SH-SY5Y (cell line): ENCODE results near the gene ZNF565.

Experiments
- GATA2 ChIP-seq: IDR thresholded peaks from 2 replicates; pipeline ENCODE4 v1.6.1; 2011; ENCODE audit warnings: mild to moderate bottlenecking, low read depth, low read length
- GATA3 ChIP-seq: IDR thresholded peaks from 2 replicates; pipeline ENCODE4 v1.6.1; 2011; ENCODE audit warnings: low read depth, mild to moderate bottlenecking, low read length, moderate library complexity

The ZNF565 gene

GRCh38 chr19:36214386-36215275 lies at the start of gene ZNF565, which contains the start of gene ZNF146:
Gene ZNF565 (minus strand): TSS chr19:36214665. CDS start chr19:36201985, 12,680 bp downstream.
Gene ZNF146 (plus strand): TSS chr19:36215106. CDS start chr19:36236441, 21,335 bp downstream.
- TF ChIP-seq GATA2, result peak; percentile 69
- no peak for TF ChIP-seq GATA3

- no peak for TF ChIP-seq GATA3
- no peak for TF ChIP-seq GATA2
Measured at GRCh38 chr19:36259211-36259610, 44.7 kb upstream of the ZNF565 start.

DNA sequence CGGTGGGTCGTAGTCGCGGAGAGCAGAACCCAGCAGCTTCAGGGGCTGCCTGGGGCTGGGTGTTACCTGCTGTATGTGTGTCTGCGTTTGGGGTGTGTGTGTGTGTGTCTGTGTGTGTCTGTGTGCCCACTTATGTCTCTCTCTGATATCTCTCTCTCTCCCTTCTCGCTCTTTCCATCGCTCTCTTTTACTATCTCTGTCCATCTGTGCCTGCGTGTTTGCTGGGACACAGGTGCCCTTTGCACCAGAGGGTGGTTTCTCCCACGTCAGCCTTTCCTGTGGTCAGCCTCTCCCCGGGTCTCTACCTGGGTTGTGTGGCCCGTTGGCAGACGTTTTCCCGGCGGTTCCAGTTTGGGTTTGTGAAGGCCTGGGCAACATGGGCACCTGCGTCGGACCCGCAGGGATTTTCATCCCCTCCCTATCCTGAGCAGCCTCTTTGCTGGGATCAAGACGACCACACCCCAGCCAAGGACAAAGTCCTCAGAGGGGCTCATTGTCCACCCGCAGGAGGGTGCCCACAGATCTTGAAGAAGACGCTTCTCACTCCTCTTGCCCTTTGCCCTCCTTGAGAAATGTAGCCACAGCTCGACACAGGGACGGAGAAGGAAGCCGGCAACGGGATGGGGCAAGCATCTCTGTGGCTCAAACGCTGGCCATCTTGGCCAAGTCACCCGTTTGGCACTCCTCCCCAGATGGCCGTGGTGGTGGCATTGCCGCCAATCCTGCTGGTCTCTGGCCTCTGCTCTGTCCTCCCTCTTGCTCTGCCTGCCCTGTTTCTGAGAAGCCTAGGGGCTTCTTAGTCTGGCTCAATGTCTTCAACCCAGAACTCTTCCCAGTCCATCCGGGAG lies 43.8 kb upstream of the ZNF565 start:
- TF ChIP-seq GATA2 (no peak), GATA3 (no peak)

- TF ChIP-seq GATA3 (no peak), GATA2 (no peak)
Measured at GRCh38 chr19:36257520-36257876, 43.0 kb upstream of the ZNF565 start.

DNA sequence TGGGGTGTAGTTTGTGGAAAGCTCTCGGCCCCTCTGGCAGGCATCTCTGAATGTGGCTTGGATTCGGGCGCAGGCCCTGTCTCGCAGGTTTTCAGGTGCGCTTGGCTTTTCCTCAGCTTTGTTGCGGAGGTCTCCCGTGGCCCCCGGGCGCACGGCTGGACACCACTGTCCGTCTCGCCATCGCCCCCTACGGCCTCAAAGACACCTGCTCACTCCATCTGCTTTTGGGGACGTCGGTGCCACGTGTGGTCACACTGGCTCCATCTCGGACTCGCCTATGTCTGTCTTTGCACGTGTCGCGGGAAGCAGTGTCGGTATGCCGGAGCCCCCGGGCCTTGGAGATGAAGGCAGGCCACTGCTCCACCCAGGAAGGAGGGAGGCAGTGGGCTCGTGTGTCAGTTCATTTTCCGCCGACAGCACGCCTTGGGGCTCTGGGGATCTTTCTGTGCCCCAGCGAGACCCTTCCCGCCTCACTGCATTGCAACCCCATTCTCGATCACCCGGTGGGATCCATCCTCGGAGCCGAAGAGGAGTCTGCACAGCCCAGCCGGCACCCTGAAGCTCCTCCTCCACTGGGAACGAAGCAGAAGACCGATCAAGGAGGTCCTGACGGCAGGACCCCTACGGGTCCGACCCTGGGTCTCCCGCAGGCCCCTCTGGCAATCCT lies 42.5 kb upstream of the ZNF565 start:
- no peak for TF ChIP-seq GATA3
- TF ChIP-seq GATA2, result no peak

- TF ChIP-seq GATA2 (no peak), GATA3 (no peak)
Measured at GRCh38 chr19:36256064-36256463, 41.6 kb upstream of the ZNF565 start.

DNA sequence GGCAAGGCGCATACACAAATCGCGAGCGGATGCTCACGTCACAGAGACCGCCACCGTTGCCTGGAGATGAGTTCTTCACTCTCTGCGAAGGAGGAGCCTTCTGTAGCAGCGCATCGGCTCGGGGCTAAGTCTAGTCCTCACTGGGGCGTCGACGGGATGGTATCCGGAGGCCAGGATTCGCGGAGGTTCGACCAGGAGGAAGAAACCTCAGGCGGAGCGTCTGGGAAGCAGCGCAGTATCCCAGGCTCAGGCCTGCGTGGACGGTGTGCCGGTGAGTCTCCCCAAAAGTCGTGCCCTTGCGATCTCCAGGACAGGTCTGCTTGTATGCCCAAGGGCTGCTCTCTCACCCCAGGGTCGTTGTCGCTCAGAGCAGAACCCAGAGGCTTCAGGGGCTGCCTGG lies 40.9 kb upstream of the ZNF565 start:
- no peak for TF ChIP-seq GATA3
- no peak for TF ChIP-seq GATA2

DNA sequence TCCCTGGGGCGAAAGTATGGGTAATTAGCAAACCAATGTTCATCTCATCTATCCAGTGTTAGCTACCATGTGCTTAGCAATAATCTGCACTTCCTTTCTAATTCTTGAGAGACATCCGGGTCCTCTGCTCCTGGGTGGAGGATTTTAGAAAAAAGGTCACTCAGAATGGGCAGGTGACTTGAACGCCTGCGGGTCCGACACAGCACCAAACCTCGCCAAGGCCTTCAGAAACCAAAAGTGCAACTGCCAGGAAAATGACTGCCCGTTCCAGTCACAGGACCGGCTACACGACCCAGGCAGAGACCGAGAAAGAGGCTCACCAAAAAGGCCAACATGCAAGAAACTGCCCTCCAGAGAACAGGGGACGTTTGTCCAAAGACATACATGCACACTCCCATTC lies 40.4 kb upstream of the ZNF565 start:
- TF ChIP-seq GATA3, result no peak
- TF ChIP-seq GATA2, result no peak

DNA sequence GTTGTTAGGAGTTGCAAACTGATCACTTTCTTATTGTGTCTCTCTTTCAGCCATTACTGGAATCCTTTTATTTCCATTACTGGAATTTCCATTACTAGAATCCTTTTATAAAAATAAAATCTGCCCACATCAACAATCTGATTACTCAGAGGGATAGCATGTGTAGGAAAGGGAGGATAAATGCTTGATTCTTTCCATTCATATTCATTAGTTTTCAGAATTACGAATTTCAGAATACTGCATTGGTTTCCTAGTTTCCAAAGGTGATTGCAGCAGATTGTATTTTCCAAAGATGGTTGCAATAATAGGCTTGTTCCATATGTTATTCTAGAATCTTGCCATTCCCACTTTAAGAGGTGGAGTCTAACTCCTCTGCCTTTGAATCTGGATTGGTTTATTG lies 37.6 kb upstream of the ZNF565 start:
- TF ChIP-seq GATA2 (no peak), GATA3 (no peak)

GRCh38 chr19:36246006-36246481 lies 31.6 kb upstream of the ZNF565 start:
- TF ChIP-seq GATA2, result no peak
- no peak for TF ChIP-seq GATA3

DNA sequence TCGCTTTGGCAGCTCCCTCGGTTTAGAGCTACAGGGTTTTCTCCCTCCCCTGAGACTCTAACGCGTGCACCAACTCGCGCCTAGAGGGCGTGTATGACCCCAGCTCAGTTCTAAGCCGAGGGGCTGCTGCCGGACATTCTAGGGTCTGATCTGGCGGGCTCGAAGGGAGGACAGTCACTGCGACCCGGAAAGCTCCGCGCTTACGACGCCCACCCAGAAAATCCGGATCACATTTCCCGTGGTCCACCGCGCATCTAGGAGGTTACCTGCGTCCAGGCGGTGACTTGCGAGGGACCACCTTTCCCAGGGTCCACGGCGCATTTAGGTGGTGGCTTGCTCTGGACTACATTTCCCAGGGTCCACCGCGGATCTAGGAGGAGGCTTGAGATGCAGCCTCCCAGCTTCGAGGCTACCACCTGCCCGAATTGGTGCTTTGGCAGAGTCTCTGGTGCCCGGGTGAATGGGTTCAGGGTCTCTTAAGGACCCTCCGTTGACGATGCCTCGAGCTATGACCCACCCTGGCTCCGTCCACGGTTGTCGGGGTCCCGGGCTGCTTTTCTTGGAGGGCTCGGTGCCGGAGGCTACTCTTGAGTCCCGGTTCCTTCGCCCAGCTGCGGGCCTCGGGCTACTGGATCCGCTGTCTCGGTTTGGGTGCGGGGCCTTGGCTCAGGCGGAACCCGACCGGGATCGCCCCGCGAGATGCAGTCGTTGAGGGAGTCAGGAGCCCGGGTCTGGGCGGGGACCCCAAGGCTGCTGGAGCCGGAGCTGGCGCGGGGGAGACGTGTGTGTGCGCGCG lies 30.9 kb upstream of the ZNF565 start:
- no peak for TF ChIP-seq GATA2
- TF ChIP-seq GATA3, result no peak

- TF ChIP-seq GATA3, result no peak
Measured at GRCh38 chr19:36244066-36244465, 29.6 kb upstream of the ZNF565 start.

GRCh38 chr19:36236946-36237310 lies 22.5 kb upstream of the ZNF565 start:
- TF ChIP-seq GATA3, result no peak
- no peak for TF ChIP-seq GATA2
